SK-N-MC (cell line): ENCODE data around the gene NOP9.

Source experiments
- EZH2 ChIP-seq: fragments of 200-600 bp; sonication (generic); IDR thresholded peaks from one replicate; pipeline ENCODE4 v1.6.1; 2017; ENCODE audit warnings: antibody characterized with exemption
- POLR2AphosphoS5 ChIP-seq: IDR thresholded peaks from 2 replicates; pipeline ENCODE4 v1.6.1; 2012; ENCODE audit warnings: mild to moderate bottlenecking, low read depth, low read length, borderline replicate concordance

- no peak for TF ChIP-seq EZH2
- no peak for TF ChIP-seq POLR2AphosphoS5
Measured at GRCh38 chr14:24300326-24300980, 803 bp downstream of the NOP9 start.
